NCI-H146 treated with DMSO at 0.1 percent for 48 hours (cell line): ENCODE measurements around the gene AP1M2.
"Not testable (repeated sequence)": the region's sequence is repeated elsewhere in the genome, so short reads cannot be mapped to it uniquely, and the experiment has no call there.

ENCODE experiments used
- DNase-seq: peaks from one replicate; lab custom pipeline; 2025; ENCODE audit not compliant: unreplicated experiment; lab: John Stamatoyannopoulos, UW

The AP1M2 gene

DNA sequence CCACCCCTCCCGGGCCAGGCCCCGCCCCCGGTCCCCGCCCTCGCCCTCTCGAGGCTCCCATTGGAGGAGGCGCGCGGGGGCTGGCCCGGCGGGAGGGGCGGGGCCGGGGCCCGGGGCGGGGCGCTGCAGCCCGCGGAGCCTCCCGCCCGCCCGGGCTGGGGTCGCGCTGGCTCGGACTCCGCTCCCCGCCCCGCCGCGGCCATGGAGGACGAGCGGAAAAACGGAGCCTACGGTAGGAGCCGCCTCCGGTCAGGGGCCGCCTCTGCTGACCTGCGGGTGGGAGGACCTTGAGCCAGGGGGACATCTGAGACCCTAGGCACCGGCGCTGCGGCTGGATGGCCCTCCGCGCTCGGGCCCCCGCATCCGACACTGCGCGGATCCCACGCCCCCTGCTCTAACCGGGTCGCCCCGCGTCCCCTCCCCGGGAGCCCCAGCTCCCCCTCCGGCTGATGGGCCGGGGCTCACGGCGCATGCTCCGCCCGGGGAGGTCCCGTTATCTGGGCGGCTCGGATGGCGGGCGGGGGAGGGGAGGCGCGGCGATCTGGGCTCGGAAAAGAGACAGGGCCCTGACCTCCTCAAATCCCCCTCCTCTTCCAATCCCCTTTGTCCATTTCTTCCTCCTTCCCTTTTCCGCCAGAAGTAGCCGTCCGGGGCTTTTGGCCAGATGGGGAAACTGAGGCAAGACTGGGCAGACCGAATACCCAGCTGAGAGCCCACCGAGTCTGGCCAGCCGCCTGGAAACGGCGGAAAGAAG lies 15.4 kb upstream of the AP1M2 start:
- peak; percentile 33 for DNase-seq

GRCh38 chr19:10601999-10602329 lies 14.9 kb upstream of the AP1M2 start:
- DNase-seq = no peak

- DNase-seq = no peak
These were observed 13.0 kb upstream of the AP1M2 start for GRCh38 chr19:10600149-10600548.

GRCh38 chr19:10593820-10594637 lies 6.9 kb upstream of the AP1M2 start:
- no peak for DNase-seq

GRCh38 chr19:10593148-10593547 lies 6.0 kb upstream of the AP1M2 start:
- DNase-seq = no peak

DNA sequence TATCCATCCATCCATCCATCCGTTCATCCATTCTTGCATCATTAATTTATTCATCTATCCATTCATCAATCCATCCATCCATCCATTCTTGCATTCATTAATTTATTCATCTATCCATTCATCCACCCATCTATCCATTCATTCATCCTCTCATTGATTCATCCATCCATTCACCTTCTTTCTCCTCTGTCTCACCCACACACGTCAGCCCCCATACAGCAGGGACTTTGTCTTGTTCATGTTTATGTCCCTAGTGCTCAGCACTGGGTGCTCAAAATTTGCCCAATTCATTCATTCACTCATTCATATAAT lies 683 bp upstream of the AP1M2 start:
- no peak for DNase-seq

DNA sequence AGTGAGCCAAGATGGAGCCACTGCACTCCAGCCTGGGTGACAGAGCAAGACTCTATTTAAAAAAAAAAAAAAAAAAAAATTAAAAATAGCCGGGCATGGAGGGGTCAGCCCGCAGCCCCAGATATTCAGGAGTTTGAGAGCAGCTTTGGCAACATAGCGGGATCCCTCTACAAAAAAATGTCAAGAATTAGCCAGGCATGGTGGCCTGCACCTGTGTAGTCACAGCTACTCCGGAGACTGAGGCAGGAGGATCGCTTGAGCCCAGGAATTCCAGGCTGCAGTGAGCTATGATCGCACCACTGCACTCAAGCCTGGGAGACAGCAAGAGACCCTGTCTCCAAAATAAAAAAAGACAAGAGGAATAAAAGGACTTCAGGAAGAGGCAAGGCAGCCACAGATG lies 716 bp downstream of the AP1M2 start:
- no peak for DNase-seq

GRCh38 chr19:10583036-10583776 lies 3.9 kb downstream of the AP1M2 start:
- no peak for DNase-seq

GRCh38 chr19:10582091-10582490 lies 5.0 kb downstream of the AP1M2 start:
- DNase-seq = no peak

- peak; percentile 32 for DNase-seq
These were observed 6.0 kb downstream of the AP1M2 start for GRCh38 chr19:10580979-10581631.

GRCh38 chr19:10577951-10578350 lies 9.2 kb downstream of the AP1M2 start:
- no peak for DNase-seq

GRCh38 chr19:10575011-10575716 lies 11.9 kb downstream of the AP1M2 start:
- no peak for DNase-seq

- DNase-seq = no peak
These were observed 12.7 kb downstream of the AP1M2 start for GRCh38 chr19:10574462-10574861.

GRCh38 chr19:10573793-10574192 lies 13.3 kb downstream of the AP1M2 start:
- DNase-seq = not testable (repeated sequence)

DNA sequence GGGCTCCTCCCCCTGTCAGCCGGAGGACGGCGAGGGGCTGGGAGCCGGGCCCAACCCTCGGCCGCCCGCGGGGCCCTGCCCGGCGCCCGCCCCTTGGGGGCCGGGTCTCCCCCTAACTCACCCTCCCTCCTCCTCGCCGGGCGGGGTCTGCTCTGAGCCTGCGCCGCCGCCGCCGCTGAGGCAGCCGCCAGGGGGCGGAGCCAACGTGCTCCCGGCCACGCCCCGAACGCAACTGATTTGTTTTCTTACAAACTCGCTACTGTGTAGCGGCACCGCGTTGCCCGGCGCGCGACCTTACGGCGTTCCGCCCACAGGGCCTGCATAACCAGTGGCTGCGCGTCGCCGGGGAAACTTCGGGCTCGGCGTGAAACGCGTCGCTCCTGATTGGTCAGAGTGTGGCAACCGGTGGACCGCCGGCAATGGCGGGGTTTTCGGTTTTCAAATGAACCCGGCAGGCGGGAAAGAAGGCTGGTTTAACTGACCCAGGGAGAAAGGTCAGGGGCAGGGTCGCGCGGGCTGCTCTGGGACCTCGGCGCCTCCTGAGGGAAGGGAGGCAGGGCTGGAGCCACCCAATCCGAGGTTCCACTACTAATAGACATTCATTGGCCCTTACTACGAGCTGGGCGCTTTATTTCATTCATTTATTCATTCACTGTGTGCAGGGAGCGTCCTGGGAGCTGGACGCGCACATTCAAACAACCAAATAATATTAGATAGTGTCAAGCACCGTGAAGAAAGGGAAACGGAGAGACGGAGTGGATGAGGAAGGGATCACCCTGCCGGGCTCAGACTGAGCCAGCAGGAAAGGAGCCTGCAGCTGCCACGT lies 18.1 kb downstream of the AP1M2 start, which contains the start of gene CDKN2D:
Gene CDKN2D, minus strand, starts transcription at position 154 of the 826 bp plus-strand sequence. CDS start 326 bp downstream, outside the sequence.
- peak; percentile 98 for DNase-seq

GRCh38 chr19:10568062-10568825 lies 18.9 kb downstream of the AP1M2 start:
- peak; percentile 69 for DNase-seq

- DNase-seq = no peak
These were observed 19.5 kb downstream of the AP1M2 start for GRCh38 chr19:10567656-10568055.

DNA sequence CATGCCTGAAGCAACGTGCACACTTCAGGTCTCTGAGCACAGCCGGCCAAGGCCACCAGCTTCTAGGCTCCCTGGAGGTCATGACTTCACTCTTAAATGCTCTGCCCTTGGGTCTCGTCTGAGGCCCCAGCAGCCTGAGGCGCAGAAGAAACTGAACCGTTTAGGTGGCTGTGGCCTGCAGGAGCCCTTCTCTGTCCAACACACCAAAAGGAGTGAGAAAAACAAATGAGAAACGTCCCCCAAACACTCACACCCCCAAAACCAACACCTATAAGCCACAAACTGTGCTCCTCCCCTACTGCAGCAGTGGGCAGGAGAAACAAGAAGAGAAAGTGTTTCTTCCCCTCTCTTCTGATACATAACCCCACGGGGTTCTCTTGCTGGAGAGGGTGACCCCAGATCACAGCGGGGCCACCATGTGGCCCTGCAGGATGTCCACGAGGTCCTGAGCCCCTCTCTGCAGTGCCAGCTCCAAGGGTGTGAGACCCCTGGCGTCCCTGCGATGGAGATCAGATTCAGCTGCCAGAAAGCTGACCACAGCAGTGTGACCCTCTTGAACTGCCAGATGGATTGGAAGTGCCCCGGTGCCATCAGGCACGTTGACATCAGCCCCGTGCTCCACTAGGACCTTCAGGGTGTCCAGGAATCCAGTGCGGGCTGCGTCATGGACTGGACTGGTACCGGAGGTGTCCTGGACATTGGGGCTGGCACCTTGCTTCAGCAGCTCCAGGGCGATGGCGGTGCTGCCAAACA lies 20.3 kb downstream of the AP1M2 start:
- DNase-seq = no peak

GRCh38 chr19:10566408-10566657 lies 20.8 kb downstream of the AP1M2 start:
- DNase-seq = no peak
